NCI-H1436 treated with DMSO at 0.1 percent for 48 hours (cell line): ENCODE data around the gene NRARP.

Experiments used
- DNase-seq: peaks from one replicate; lab custom pipeline; 2025; lab: John Stamatoyannopoulos, UW

Gene NRARP

GRCh38 chr9:137256856-137257255 lies 45.2 kb downstream of the NRARP start:
- no peak for DNase-seq

GRCh38 chr9:137256362-137256761 lies 45.7 kb downstream of the NRARP start:
- no peak for DNase-seq

DNA sequence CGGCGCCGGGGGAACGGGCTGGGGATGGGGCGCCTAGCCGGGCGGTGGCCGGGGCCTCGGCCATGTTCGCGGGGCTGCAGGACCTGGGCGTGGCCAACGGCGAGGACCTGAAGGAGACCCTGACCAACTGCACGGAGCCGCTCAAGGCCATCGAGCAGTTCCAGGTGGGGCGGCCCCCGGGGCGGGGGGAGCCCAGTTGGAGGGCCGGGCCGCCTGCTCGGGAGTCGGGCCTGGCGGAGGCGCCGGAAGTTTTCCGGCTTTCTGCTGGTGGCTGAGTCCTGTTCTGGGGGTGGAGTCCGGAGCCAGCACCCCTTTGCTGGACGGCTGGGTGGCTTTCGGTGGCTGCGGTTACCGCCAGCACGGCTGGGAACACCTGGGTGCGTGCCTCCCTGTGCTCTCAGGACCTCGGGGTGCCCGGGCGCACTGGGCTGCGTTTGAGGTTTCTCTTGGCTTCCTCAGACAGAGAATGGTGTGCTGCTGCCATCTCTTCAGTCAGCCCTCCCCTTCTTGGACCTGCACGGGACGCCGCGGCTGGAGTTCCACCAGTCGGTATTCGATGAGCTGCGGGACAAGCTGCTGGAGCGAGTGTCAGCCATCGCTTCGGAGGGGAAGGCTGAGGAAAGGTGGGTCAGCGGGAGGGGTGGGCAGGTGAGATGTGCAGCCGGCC lies 46.5 kb downstream of the NRARP start:
- DNase-seq = no peak

DNA sequence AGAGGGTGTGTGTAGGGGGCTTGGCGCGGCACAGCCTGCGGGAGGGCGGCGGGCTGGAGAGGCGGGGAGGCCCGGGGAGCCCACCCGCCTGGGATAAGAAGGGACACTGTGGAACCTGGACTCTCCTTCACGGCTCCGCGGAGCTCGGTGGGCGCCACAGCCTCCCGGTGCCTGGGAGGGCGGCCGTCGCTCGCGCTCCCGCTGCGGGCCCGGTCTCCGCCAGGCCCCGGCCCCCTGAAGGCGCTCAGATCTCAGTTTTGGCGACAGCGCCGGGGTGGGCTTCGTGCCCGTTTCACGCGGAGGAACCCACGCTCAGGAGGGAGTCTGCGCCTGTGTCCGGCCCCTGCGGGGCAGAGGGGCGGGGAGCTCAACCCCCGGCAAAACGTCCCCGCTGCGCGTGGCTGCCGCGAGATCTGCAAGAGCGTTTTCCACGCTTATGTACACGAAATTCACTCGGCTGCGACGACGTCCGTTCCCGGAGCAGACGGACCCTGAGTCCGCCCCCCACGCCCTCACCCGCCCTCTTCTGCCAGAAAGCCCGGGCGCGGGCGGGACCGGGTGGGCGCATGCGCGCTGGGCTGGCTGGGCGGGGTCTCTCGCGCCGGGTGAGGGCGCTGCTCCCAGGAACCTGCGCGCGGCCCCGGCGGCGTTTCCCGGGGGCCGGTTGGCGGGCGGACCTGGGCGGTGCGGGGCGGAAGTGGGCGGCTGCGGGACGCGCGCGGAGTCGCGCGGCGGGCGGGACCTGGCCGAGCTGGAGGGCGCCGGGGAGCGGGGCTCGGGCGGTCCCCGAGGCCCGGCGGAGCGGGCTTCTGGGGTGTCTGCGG lies 47.2 kb downstream of the NRARP start, which contains the start of gene NELFB:
Gene NELFB, plus strand, starts transcription at position 704 of the 824 bp plus-strand sequence.
- DNase-seq = peak; percentile 49

GRCh38 chr9:137253717-137254623 lies 48.1 kb downstream of the NRARP start:
- no peak for DNase-seq

DNA sequence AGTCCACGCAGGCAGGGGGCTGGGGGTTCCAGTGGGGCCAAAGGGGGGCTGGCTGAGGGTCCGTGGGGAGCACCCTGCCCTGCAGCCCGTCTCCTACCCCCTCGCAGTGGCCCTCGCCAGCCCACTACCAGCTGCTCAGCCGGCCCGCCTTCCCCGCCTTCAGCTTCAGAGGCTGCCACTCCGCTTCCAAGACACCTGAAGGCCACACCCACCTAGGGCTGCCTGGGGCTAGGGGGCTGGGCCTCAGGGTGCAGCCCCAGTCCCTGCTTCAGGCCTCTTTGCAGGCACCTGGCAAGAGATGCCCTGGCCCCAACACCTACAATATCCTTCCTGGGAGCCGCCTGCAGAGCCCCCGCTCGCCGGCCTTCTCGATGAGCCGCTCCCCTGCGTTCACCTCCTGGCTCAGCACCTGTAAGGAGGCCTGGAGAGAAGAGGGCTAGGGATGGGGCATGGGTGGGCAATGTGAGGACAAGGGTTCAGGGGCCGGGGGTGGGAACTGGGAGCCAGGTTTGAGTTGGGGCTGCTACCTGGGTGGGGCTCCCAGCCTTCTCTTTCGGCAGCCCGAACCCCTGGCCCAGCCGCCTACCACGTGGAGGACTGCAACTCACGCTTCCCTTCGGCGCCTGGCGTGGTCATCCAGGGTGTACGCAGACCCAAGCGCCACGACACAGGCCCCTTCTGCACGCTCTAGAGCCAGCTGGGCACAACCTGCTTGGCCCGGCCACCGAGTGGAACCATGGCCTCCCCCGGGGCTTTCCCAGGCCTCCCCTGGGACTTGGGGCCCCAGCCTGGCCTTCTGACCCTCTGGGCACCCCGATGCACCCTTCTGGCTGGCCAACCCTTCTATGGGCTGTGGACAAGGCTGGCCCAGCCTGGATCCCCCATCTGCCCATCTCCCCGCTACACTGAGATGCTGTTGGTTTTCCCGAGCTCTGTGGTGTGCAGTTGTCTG lies 49.2 kb downstream of the NRARP start:
- DNase-seq = no peak

DNA sequence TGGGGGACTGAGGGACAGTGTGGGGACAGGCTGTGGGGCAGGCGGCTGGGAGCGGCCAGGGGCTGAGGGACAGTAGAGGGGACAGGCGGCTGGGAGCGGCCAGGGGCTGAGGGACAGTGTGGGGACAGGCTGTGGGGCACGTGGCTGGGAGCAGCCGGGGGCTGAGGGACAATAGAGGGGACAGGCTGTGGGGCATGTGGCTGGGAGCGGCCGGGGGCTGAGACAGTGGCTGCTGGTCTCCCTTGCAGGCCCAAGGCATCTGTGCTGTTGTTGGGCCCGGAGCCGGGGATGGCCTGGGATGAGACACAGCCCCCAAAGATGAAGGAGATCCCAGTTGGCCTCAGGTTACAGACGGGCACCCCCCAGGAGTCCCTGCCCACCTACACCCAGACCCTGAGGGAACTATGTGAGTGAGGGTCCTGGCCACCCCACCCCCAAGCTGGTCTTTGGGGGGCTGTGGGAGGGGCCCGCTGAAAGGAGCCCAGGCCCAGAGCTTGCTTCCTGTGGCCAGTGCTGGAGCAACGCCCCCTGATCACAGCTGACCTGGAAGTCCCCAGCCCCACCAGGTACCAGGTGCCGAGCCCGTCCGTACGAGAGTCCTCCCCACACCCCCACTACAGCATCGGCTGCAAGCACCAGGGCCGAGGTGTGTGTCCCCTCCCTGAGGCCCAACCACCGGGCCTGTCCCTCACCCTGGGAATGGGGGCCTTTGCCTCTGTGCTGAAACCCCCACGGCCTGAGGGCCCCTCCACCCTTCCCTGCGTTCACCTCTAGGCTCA lies 50.4 kb downstream of the NRARP start:
- no peak for DNase-seq

- no peak for DNase-seq
Observed at GRCh38 chr9:137251194-137251461, 50.9 kb downstream of the NRARP start, which contains the start of gene STPG3. TSS of gene STPG3 (plus strand) at chr9:137251286. CDS start at chr9:137251287, 1 bp downstream.

DNA sequence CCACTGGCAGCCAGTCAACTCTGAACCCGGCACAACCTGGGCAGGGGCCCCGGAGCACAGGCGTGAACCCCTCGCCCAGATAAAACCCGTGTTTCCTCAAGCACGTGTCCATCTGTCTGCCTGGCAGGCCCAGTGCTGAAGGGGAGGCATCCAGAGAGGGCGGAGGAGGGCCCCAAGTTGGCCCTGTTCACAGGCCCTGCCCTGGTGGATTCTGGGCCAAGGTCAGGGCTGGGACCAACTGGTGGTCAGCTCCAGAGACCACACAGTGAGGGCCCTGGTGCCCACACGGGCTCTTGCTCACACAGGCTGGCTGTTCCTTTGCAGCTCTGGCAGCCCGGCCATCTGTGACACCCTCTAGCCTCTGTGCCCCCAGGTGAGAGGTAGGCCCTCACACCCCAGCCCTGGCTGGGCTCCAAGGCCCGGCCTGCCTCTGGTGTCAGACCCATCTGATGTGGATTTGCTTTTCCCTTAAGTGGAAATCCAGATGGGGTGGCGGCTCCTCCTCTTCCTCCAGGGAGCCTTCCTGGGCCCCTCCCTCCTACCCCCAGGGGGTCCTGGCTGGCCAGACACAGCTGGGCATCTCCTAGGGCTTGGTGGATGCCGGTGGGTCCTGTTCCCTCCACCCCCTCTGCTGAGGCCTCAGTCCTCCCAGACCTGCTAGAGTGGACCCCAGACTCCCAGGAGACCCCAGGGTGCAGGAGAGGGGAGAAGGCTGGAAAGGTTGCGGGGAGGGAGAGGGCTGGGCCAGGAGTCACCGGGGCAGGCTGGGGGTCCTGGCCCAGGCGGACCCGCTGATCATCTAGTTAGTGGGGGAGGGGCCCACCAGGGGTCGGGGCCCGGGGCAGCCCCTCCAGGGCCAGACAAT lies 51.5 kb downstream of the NRARP start:
- no peak for DNase-seq
